Astrocyte of the spinal cord (primary cell): ENCODE measurements around the gene AASS.

Experiments used
- DNase-seq: peaks from one replicate; pipeline ENCODE4 v3.0.0; 2011; ENCODE audit warnings: low read depth, low spot score
- H3K4me3 ChIP-seq: 2 replicates; pipeline ENCODE4 v1.5.1; 2011; ENCODE audit warnings: low read depth, mild to moderate bottlenecking, low read length, moderate library complexity
- CTCF ChIP-seq: IDR thresholded peaks from 2 replicates; pipeline ENCODE4 v1.5.1; 2012; ENCODE audit warnings: low read depth, mild to moderate bottlenecking, low read length, inconsistent platforms
- in situ Hi-C: cut with HindIII; loops from 2 replicates; pipeline ENCODE4 v1.10.0; 2017; ENCODE audit warnings: low sequenced_read_pairs

The AASS gene

DNA sequence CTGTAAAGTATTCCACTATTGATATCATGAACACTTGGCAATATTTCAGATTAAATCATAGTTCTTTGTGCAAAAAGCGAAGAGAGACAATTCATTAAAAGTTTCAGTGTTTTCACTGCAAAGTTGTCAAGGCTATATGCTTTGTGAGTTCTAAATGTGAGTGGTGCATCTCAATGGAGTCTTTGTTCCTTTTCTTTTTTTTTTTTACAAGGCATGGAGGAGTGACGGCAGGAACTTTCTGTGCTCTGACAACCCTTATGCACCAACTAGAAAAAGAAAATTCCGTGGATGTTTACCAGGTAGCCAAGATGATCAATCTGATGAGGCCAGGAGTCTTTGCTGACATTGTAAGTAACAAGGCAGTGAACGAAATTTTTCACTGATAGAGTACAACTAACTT, 84.5 kb downstream of the AASS start:
- TF ChIP-seq CTCF = no peak
- in situ Hi-C loops = no loop called here
- H3K4me3 ChIP-seq = no peak overlapping the region
- no peak for DNase-seq

DNA sequence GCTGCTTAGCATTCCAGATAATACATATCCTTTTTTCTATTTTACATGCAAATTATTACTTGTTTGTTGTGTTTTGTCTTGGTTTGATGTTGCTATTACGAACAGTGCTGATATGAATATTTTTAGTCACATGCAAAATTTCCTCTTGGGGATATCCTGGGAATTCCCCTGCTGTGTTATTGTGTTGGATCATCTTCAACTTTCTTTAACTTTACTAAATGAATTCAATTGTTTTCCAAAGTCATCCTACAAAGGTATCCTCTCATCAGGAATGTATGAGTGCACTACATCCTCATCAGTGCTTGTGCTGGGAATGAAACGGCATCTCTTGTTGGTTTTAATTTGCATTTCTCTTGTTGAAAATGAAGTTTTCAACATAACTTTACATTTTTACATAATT, 87.1 kb downstream of the AASS start:
- in situ Hi-C loops = no loop called here
- no peak for DNase-seq
- TF ChIP-seq CTCF = no peak
- H3K4me3 ChIP-seq = no peak overlapping the region

DNA sequence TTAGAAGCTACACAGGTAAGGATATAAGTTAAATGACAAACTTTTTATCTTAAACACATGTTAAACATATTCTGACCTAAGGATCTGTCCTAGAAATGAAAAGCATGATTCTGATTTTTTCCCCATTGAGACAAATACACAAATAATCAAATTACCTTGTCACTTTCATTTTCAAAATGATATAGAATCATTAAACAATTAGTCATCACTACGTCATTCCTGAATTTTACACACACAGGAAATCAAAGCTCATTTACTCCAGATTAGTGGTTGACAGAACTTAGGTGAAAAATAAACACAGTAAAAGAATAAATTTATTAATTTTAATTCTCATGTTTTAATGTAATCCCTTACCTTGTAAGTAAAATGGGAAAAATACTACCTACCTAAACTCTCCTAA, 89.0 kb downstream of the AASS start:
- H3K4me3 ChIP-seq = no peak overlapping the region
- in situ Hi-C loops = no loop called here
- no peak for DNase-seq
- TF ChIP-seq CTCF = no peak

GRCh38 chr7:122054393-122054792, 89.7 kb downstream of the AASS start:
- H3K4me3 ChIP-seq = no peak overlapping the region
- no peak for DNase-seq
- in situ Hi-C loops = no loop called here
- TF ChIP-seq CTCF = no peak

DNA sequence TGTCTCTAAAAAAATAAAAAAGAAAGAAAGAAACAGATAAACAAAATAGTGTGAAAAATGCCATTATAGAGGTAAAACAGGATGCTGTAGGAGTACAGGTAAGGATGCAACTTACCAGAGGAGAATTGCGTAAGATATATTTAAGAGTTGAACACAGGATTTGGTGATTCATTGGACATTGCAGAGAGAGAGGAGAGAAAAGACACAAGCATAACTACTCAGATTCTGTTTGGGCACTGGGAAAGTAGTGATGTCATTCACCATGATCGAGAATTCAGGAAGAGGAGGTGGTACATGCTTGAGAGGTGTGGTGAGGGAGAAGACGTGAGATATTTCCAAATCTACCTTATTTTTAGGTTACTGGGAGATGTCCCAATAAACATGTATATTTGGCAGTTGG, 97.6 kb downstream of the AASS start:
- TF ChIP-seq CTCF = no peak
- in situ Hi-C loops = no loop called here

GRCh38 chr7:122040147-122040546, 103.9 kb downstream of the AASS start:
- in situ Hi-C loops = no loop called here
- TF ChIP-seq CTCF = no peak
- H3K4me3 ChIP-seq = no peak overlapping the region
- DNase-seq = no peak

More for the DNA sequence above, 97.6 kb downstream of the AASS start:
- no peak overlapping the region for H3K4me3 ChIP-seq
- no peak for DNase-seq

GRCh38 chr7:122038904-122039303, 105.1 kb downstream of the AASS start:
- peak; percentile 29 for DNase-seq
- no peak for TF ChIP-seq CTCF
- in situ Hi-C loops = no loop called here
- H3K4me3 ChIP-seq = no peak overlapping the region
